H1 (cell line): ENCODE results near the gene DEK. TPM values are rescaled to one million over a fixed set of nuclear protein-coding genes. Genes with fewer than 3 reads are reported as not detected.

Source experiments
- CTCF ChIA-PET: fragments of 300-600 bp; sonication (Branson Sonifier 250); formaldehyde crosslinking; loops from one replicate; lab custom pipeline; 2021; ENCODE audit not compliant: partially characterized antibody; lab: Charles Lee
- POLR2A ChIA-PET: fragments of 300-600 bp; sonication (Branson Sonifier 250); formaldehyde crosslinking; loops from one replicate; lab custom pipeline; 2021; ENCODE audit warnings: inconsistent platforms; ENCODE audit not compliant: partially characterized antibody; lab: Charles Lee
- DNase-seq, 2 experiments: peaks; one replicate each; pipeline versions ENCODE4 v3.0.0 to v3.0.0-alpha.2; 2010 to 2022; ENCODE audit warnings: low spot score in 2 of 2, low read depth in 1 of 2, mixed read lengths in 1 of 2
- FAIRE-seq: peaks from 2 replicates; lab custom pipeline; 2011; peaks lifted over from hg19 to GRCh38; lab: Jason Lieb, UNC
- H2AFZ ChIP-seq: 2 replicates; pipeline ENCODE4 v1.8.1; 2012; ENCODE audit warnings: low read length, inconsistent platforms
- H2AK5ac ChIP-seq: 2 replicates; pipeline ENCODE4 v1.6.1; 2013; ENCODE audit warnings: low read depth, low read length
- H2BK120ac ChIP-seq: replicated peaks from 2 replicates; pipeline ENCODE3; 2013; ENCODE audit warnings: low read depth, low read length, inconsistent platforms
- H2BK12ac ChIP-seq: 2 replicates; pipeline ENCODE4 v1.6.1; 2013; ENCODE audit warnings: low read depth, low read length
- H2BK15ac ChIP-seq: 2 replicates; pipeline ENCODE4 v1.6.1; 2013; ENCODE audit warnings: low read length
- H2BK20ac ChIP-seq: 2 replicates; pipeline ENCODE4 v1.6.1; 2013; ENCODE audit warnings: low read length
- H2BK5ac ChIP-seq: 2 replicates; pipeline ENCODE4 v1.6.1; 2013; ENCODE audit warnings: low read depth, low read length
- H3K14ac ChIP-seq: 2 replicates; pipeline ENCODE4 v1.6.1; 2013; ENCODE audit warnings: inconsistent platforms; ENCODE audit not compliant: insufficient read length
- H3K18ac ChIP-seq: 2 replicates; pipeline ENCODE4 v1.6.1; 2013; ENCODE audit warnings: low read length; ENCODE audit errors: extremely low read depth
- H3K23ac ChIP-seq: 2 replicates; pipeline ENCODE4 v1.6.1; 2013; ENCODE audit warnings: inconsistent platforms; ENCODE audit not compliant: insufficient read length
- H3K23me2 ChIP-seq: 2 replicates; pipeline ENCODE4 v1.6.1; 2013; ENCODE audit warnings: low read depth, low read length
- H3K27ac ChIP-seq: 2 replicates; pipeline ENCODE4 v1.6.1; 2011; ENCODE audit warnings: low read depth, low read length, inconsistent platforms
- H3K27me3 ChIP-seq, 4 experiments: replicated peaks in 1 of 4; 1 replicate in 1 of 4; 2 replicates in 3 of 4; pipeline versions ENCODE4 v1.6.1 to v1.8.1; 2011 to 2013; ENCODE audit warnings: low read length in 3 of 4, mild to moderate bottlenecking in 3 of 4, inconsistent platforms in 2 of 4, mixed read lengths in 2 of 4, moderate library complexity in 1 of 4; ENCODE audit not compliant: control insufficient read depth in 3 of 4, insufficient read depth in 3 of 4; ENCODE audit errors: extremely low read depth in 1 of 4
- H3K36me3 ChIP-seq, 4 experiments: 2 replicates each; pipeline versions ENCODE4 v1.6.1 to v1.8.1; 2011 to 2013; ENCODE audit warnings: mild to moderate bottlenecking in 4 of 4, low read length in 3 of 4, moderate library complexity in 2 of 4, control low read depth in 1 of 4, inconsistent platforms in 1 of 4; ENCODE audit not compliant: insufficient read depth in 4 of 4, control insufficient read depth in 2 of 4
- H3K4ac ChIP-seq: replicated peaks from 2 replicates; pipeline ENCODE3; 2013; ENCODE audit warnings: low read length, low read depth, mixed read lengths, inconsistent platforms; ENCODE audit not compliant: insufficient read length
- H3K4me1 ChIP-seq, 4 experiments: replicated peaks in 1 of 4; 1 replicate in 1 of 4; 2 replicates in 3 of 4; pipeline versions ENCODE4 v1.6.1 to v1.8.1; 2011 to 2013; ENCODE audit warnings: low read length in 3 of 4, inconsistent platforms in 2 of 4, mixed read lengths in 1 of 4; ENCODE audit not compliant: insufficient read depth in 4 of 4, control insufficient read depth in 3 of 4
- H3K4me2 ChIP-seq, 2 experiments: 2 replicates each; pipeline versions ENCODE4 v1.6.1 to v1.8.1; 2011 to 2013; ENCODE audit warnings: low read depth in 2 of 2, low read length in 2 of 2, control low read depth in 1 of 2, inconsistent platforms in 1 of 2, mild to moderate bottlenecking in 1 of 2; ENCODE audit not compliant: insufficient read depth in 1 of 2
- H3K4me3 ChIP-seq, 4 experiments: fragments of 200-600, 300-600 bp in 1 of 4; sonication (generic), shearing (Covaris generic), sonication (Bioruptor Twin) in 1 of 4; 2 replicates each; pipeline versions ENCODE4 v1.5.1 to v1.8.1; 2011 to 2016; ENCODE audit warnings: low read length in 4 of 4, low read depth in 3 of 4, control low read depth in 2 of 4, inconsistent platforms in 2 of 4, mild to moderate bottlenecking in 2 of 4, mixed read lengths in 1 of 4, moderate library complexity in 1 of 4; ENCODE audit not compliant: insufficient read depth in 2 of 4; ENCODE audit errors: extremely low read depth in 1 of 4
- H3K56ac ChIP-seq: replicated peaks from 2 replicates; pipeline ENCODE3; 2013; ENCODE audit warnings: low read depth, mild to moderate bottlenecking, mixed read lengths, low read length, inconsistent platforms; ENCODE audit not compliant: insufficient read length
- H3K79me1 ChIP-seq: 2 replicates; pipeline ENCODE4 v1.6.1; 2013; ENCODE audit warnings: low read depth, low read length, control low read depth
- H3K79me2 ChIP-seq, 2 experiments: 2 replicates each; pipeline versions ENCODE4 v1.6.1 to v1.8.1; 2012 to 2013; ENCODE audit warnings: low read length in 2 of 2, mild to moderate bottlenecking in 2 of 2, inconsistent platforms in 1 of 2; ENCODE audit not compliant: insufficient read depth in 2 of 2, control insufficient read depth in 1 of 2
- H3K9ac ChIP-seq, 4 experiments: replicated peaks in 1 of 4; 1 replicate in 1 of 4; 2 replicates in 3 of 4; pipeline versions ENCODE4 v1.6.1 to v1.8.1; 2011 to 2013; ENCODE audit warnings: low read depth in 3 of 4, low read length in 3 of 4, control low read depth in 2 of 4, mild to moderate bottlenecking in 2 of 4, moderate library complexity in 2 of 4, inconsistent platforms in 1 of 4; ENCODE audit errors: extremely low read depth in 1 of 4
- H3K9me3 ChIP-seq, 2 experiments: 2 replicates each; pipeline versions ENCODE4 v1.6.1 to v1.8.1; 2012 to 2013; ENCODE audit warnings: mild to moderate bottlenecking in 2 of 2, moderate library complexity in 2 of 2, control low read depth in 1 of 2, inconsistent platforms in 1 of 2, low read depth in 1 of 2, low read length in 1 of 2, mixed read lengths in 1 of 2; ENCODE audit not compliant: insufficient read depth in 2 of 2
- H4K20me1 ChIP-seq, 2 experiments: replicated peaks in 1 of 2; 2 replicates each; pipeline versions ENCODE3 to v1.8.1; 2011 to 2013; ENCODE audit warnings: inconsistent platforms in 2 of 2, low read length in 2 of 2, mild to moderate bottlenecking in 1 of 2; ENCODE audit not compliant: insufficient read depth in 2 of 2, control insufficient read depth in 1 of 2
- H4K5ac ChIP-seq: 2 replicates; pipeline ENCODE4 v1.6.1; 2013; ENCODE audit warnings: low read length, low read depth, mixed read lengths, inconsistent platforms; ENCODE audit not compliant: insufficient read length
- H4K8ac ChIP-seq: 2 replicates; pipeline ENCODE4 v1.8.0; 2013; ENCODE audit warnings: mild to moderate bottlenecking, moderate library complexity, low read length, inconsistent platforms; ENCODE audit not compliant: insufficient read depth; ENCODE audit errors: extremely low read depth
- H4K91ac ChIP-seq: replicated peaks from 2 replicates; pipeline ENCODE3; 2013; ENCODE audit warnings: low read length, mixed read lengths, inconsistent platforms; ENCODE audit not compliant: insufficient read length
- HDAC6 ChIP-seq: IDR thresholded peaks from one replicate; pipeline ENCODE4 v1.7.1; 2012; ENCODE audit warnings: low read depth, mild to moderate bottlenecking, inconsistent platforms, low read length, moderate library complexity
- JUN ChIP-seq: IDR thresholded peaks from 2 replicates; pipeline ENCODE4 v1.6.1; 2011; ENCODE audit warnings: low read depth, mild to moderate bottlenecking, improper control_type of control experiment, low read length
- JUND ChIP-seq: IDR thresholded peaks from 2 replicates; pipeline ENCODE4 v1.6.1; 2011; ENCODE audit warnings: mild to moderate bottlenecking, improper control_type of control experiment, low read length
- KDM4A ChIP-seq: IDR thresholded peaks from one replicate; pipeline ENCODE4 v1.7.1; 2012; ENCODE audit warnings: low read depth, mild to moderate bottlenecking, moderate library complexity, low read length, inconsistent platforms; ENCODE audit not compliant: severe bottlenecking
- MAFK ChIP-seq: IDR thresholded peaks from 2 replicates; pipeline ENCODE4 v1.6.1; 2012; ENCODE audit warnings: low read depth, mild to moderate bottlenecking, improper control_type of control experiment, low read length
- NANOG ChIP-seq: IDR thresholded peaks from 2 replicates; pipeline ENCODE4 v1.6.1; 2011; ENCODE audit warnings: low read length, low read depth, mild to moderate bottlenecking, inconsistent platforms; ENCODE audit not compliant: insufficient read depth, poor library complexity, severe bottlenecking
- RBBP5 ChIP-seq: IDR thresholded peaks from 2 replicates; pipeline ENCODE4 v1.7.1; 2012; ENCODE audit warnings: low read depth, mild to moderate bottlenecking, inconsistent platforms, low read length, moderate library complexity, borderline replicate concordance
- RXRA ChIP-seq: IDR thresholded peaks from 2 replicates; pipeline ENCODE4 v1.6.1; 2011; ENCODE audit warnings: low read depth, mild to moderate bottlenecking, low read length, moderate library complexity; ENCODE audit not compliant: insufficient read depth
- SIX5 ChIP-seq: IDR thresholded peaks from 2 replicates; pipeline ENCODE4 v1.6.1; 2011; ENCODE audit warnings: mild to moderate bottlenecking, low read depth, low read length
- TAF1 ChIP-seq: IDR thresholded peaks from 2 replicates; pipeline ENCODE4 v1.6.1; 2011; ENCODE audit warnings: mild to moderate bottlenecking, low read depth, low read length
- TAF7 ChIP-seq: optimal IDR thresholded peaks from 2 replicates; pipeline ENCODE3; 2011; ENCODE audit warnings: low read depth, mild to moderate bottlenecking, inconsistent platforms, low read length, moderate library complexity, borderline replicate concordance
- TBP ChIP-seq: IDR thresholded peaks from 2 replicates; pipeline ENCODE4 v1.6.1; 2011; ENCODE audit warnings: low read depth, low read length, improper control_type of control experiment
- TCF12 ChIP-seq: IDR thresholded peaks from 2 replicates; pipeline ENCODE4 v1.6.1; 2011; ENCODE audit warnings: low read depth, mild to moderate bottlenecking, low read length
- USF2 ChIP-seq: IDR thresholded peaks from 2 replicates; pipeline ENCODE4 v1.6.1; 2011; ENCODE audit warnings: low read length, improper control_type of control experiment
- WGBS, 2 experiments: shearing (Covaris generic) in 1 of 2; methylation state at CpG; one replicate each; pipeline versions ENCODE4 v1.1.6 to v1.1.7; 2013 to 2015; ENCODE audit warnings: low lambda C conversion rate in 2 of 2, mixed read lengths in 2 of 2, inconsistent platforms in 1 of 2, low coverage in 1 of 2, missing lambda C conversion rate in 1 of 2; ENCODE audit not compliant: insufficient replicate concordance in 2 of 2, insufficient coverage in 1 of 2, insufficient read length in 1 of 2; ENCODE audit errors: extremely low coverage in 1 of 2, missing lambda C conversion rate in 1 of 2; 5-methylcytosine and 5-hydroxymethylcytosine counted together
- polyA plus RNA-seq, 7 experiments: library from polyadenylated mRNA; depleted of rRNA in 3 of 7; stranded (reverse) in 5 of 7; unstranded in 2 of 7; fragments of >200 nt in 5 of 7; fragments of 200-250 nt in 2 of 7; gene quantifications; 1 replicate in 5 of 7; 2 replicates in 1 of 7; 4 replicates in 1 of 7; pipeline versions ENCODE4 v1.2.1 to v1.2.3, GENCODE V29; 2011 to 2013; ENCODE audit warnings: missing spikeins in 2 of 7, mixed read lengths in 2 of 7
- total RNA-seq: library from RNA; stranded (reverse); fragmentation: NEBNext Ultra II Directional; extraction: Animal tissue kit (Norgen Biotek cat#: 25700); gene quantifications from 2 replicates; pipeline ENCODE4 v1.2.1, GENCODE V29; 2021

Gene DEK
- total and polyA plus RNA-seq, 2 of the 8 experiments (the other 6 are each of a cell fraction or from before 2014, with no cell fraction given): 40.0 to 228 TPM

GRCh38 chr6:18207949-18208348 lies 56.4 kb downstream of the DEK start:
- Histone ChIP-seq H3K79me2 (no peaks in the 10 kb centered on the region), H4K20me1 (no peaks in the 10 kb centered on the region), H2BK15ac (no peak overlapping the region), H3K4me3 (no peak overlapping the region), H3K27ac (no peak overlapping the region), H3K9ac (no peak overlapping the region), H3K23me2 (no peaks in the 10 kb centered on the region), H3K18ac (no peak overlapping the region), H2BK120ac (no peak overlapping the region), H3K56ac (no peak overlapping the region), H2AK5ac (no peak overlapping the region), H3K4ac (no peak overlapping the region), H3K36me3 (no peaks in the 10 kb centered on the region; a peak in 1 of 8 replicates), H2BK20ac (no peak overlapping the region), H2AFZ (no peak overlapping the region), H3K79me1 (no peaks in the 10 kb centered on the region), H2BK12ac (no peak overlapping the region), H3K14ac (no peak overlapping the region), H4K91ac (no peak overlapping the region), H3K23ac (no peak overlapping the region), H3K9me3 (no peaks in the 10 kb centered on the region), H3K27me3 (no peaks in the 10 kb centered on the region), H4K8ac (no peak overlapping the region), H2BK5ac (no peak overlapping the region), H3K4me1 (peaks cover 0 to 2% (median 0%) of the 10 kb centered on the region in 4 experiments; a peak in 1 of 7 replicates), H4K5ac (no peak overlapping the region), H3K4me2 (no peak overlapping the region)
- DNase-seq (no peak), FAIRE-seq (no peak)
- ChIA-PET POLR2A (no interaction called here), CTCF (interaction anchor here (0.6 kb wide), 1 partner anchor 15 kb away, joined by 3 read pairs; no protein-coding TSS in a partner anchor)
- 82% methylated on average over 2 of the region's 2 CpGs; no CpG with 5 or more reads in 1 of the 2 experiments for WGBS, 2 experiments
- no peak for TF ChIP-seq TAF7
- no peak for TF ChIP-seq TCF12
- TF ChIP-seq USF2: no peak
- TF ChIP-seq TAF1: no peak
- no peak for TF ChIP-seq JUN
- TF ChIP-seq RBBP5: no peak
- no peak for TF ChIP-seq KDM4A
- no peak for TF ChIP-seq TBP
- no peak for TF ChIP-seq RXRA
- no peak for TF ChIP-seq SIX5
- TF ChIP-seq NANOG: no peak
- TF ChIP-seq JUND: no peak
- no peak for TF ChIP-seq MAFK
- TF ChIP-seq HDAC6: no peak
